Thyroid gland (tissue), 4 donors: ENCODE results near the gene HHATL. TPM values are rescaled to one million over a fixed set of nuclear protein-coding genes. Genes with fewer than 3 reads are reported as not detected.

Experiments used
- DNase-seq, 2 donors: peaks; one replicate each; pipeline ENCODE4 v3.0.0-alpha.2; 2019
- H3K27ac ChIP-seq, 3 donors: fragments of 200-600 bp; sonication (generic); 1 replicate in 2 of 3; 2 replicates in 1 of 3; pipeline ENCODE4 v1.5.1; 2016 to 2019; ENCODE audit warnings: mild to moderate bottlenecking in 1 of 3, moderate library complexity in 1 of 3
- H3K27me3 ChIP-seq: fragments of 200-600 bp; sonication (generic); one replicate; pipeline ENCODE4 v1.5.1; 2019
- H3K36me3 ChIP-seq, 2 donors: fragments of 200-600 bp; sonication (generic); one replicate each; pipeline ENCODE4 v1.5.1; 2016 to 2019
- H3K4me1 ChIP-seq, 2 donors: fragments of 200-600 bp; sonication (generic); one replicate each; pipeline ENCODE4 v1.5.1; 2017 to 2019
- H3K4me3 ChIP-seq, 3 donors: fragments of 200-600 bp; sonication (generic); replicated peaks in 1 of 3; 1 replicate in 2 of 3; 2 replicates in 1 of 3; pipeline ENCODE4 v1.5.1; 2016; ENCODE audit warnings: mild to moderate bottlenecking in 1 of 3
- H3K9me3 ChIP-seq: fragments of 200-600 bp; sonication (generic); one replicate; pipeline ENCODE4 v1.5.1; 2017
- CTCF ChIP-seq, 6 experiments: fragments of 200-600 bp in 3 of 6; fragments of 450-650 bp in 3 of 6; sonication (generic) in 3 of 6; IDR thresholded peaks; one replicate each; pipeline ENCODE4 v1.5.1; 2016 to 2019; ENCODE audit warnings: antibody characterized with exemption in 6 of 6, mild to moderate bottlenecking in 2 of 6, inconsistent platforms in 1 of 6, moderate library complexity in 1 of 6
- POLR2A ChIP-seq, 2 donors: fragments of 450-650 bp; IDR thresholded peaks; one replicate each; pipeline ENCODE4 v1.6.1; 2017; ENCODE audit warnings: antibody characterized with exemption in 2 of 2, mild to moderate bottlenecking in 2 of 2, moderate library complexity in 1 of 2
- WGBS, 2 donors: methylation state at CpG; one replicate each; pipeline ENCODE4 v1.1.5; 2017; 5-methylcytosine and 5-hydroxymethylcytosine counted together
- intact Hi-C: fragments of 100-400 bp; cut with DNase I; formaldehyde crosslinking; loops from one replicate; pipeline ENCODE4 v1.15.1; 2023
- total RNA-seq, 4 donors: library from RNA; depleted of rRNA; stranded (reverse); fragments of >200 nt; gene quantifications; one replicate each; pipeline ENCODE4 v1.2.3, GENCODE V29; 2016

Gene HHATL
- total RNA-seq, 4 donors from 2014 or later = 15.7 to 64.1 (median 32.4) TPM

DNA sequence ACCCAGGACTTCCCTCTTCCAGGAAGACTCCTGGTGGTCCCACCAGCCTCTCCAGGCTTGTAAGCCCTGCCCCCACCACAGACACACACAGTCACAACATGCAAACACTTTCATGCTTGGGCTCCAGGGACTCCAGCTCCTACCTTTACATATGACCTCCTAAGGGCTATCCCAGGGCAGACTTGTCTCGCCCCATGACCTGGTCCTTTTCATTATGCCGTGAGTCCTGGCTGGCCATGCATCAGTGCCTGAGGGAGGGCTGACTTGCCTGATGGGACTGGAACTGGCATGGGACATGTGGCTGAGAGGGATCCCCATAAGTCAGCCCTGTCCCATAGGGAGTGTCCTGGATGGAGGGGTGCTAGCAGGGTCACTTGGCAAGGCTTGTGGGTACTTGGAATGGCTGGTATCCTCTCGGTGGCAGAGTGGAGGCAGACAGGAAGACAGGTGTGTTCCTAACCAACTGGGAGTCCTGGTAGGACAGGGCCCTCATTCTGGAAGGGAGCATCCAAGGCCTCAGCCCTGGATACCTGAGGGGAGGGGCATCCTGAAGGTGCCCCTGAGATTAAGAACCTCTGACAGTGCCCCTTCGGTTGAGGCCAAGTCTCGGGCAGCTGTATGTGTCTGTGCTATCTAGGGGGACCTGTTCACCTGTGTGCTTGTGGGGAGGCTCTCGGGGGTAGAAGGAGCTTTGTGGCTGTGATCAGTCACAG is 540 bp upstream of the HHATL start:
- no peak for TF ChIP-seq CTCF (IDR thresholded peaks at IDR 0.05)
- TF ChIP-seq POLR2A (IDR thresholded peaks at IDR 0.05) = no peak
- WGBS, 2 donors = 72% methylated on average over 3 to 5 of the region's 6 CpGs
- peak overlapping the region in 1 of 3 donors; percentile 1 for H3K4me3 ChIP-seq
- peaks cover 14 to 27% of the 10 kb centered on the region in 2 donors for H3K4me1 ChIP-seq
- no peaks in the 10 kb centered on the region for H3K9me3 ChIP-seq
- peak overlapping the region in 1 of 3 donors; percentile 39 for H3K27ac ChIP-seq
- no peaks in the 10 kb centered on the region for H3K27me3 ChIP-seq
- H3K36me3 ChIP-seq = no peaks in the 10 kb centered on the region
- peak in 1 of 2 donors; percentile 24 for DNase-seq
- intact Hi-C loops = no loop called here

DNA sequence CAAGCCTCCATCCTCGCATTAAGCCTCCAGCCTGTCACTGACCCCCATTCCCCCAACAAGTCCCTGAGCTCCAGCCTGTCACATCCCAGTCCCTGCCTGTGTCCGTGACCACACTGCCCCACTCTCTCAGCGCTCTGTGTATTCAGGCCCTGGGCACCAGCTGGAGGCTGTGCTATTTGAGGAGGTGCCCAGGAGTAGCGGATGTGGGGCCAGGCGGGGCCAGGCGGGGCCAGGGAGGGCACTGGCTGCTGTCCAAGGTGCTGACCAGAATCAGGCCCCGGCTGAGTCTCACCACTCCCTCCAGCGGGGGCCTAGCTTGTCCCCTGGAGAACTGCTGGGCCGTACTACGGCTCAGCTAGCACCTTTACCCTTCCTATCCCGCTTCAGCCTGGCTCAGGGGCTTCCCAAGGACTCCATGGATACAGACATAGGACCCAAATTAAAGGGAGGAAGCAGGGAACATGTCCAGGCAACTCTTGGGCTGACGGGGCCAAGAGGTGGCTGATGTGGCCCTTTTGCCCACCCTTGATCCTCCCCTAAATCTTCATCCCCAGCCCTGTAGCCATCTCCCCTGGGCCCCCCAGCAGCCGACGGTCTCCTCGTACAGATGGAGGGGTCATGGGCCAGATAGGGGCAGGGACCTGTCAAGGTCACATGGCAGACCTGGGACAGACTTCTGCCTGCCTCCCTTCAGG is 1.1 kb downstream of the HHATL start:
- peak overlapping the region in 2 of 3 donors; percentile 17 to 60 for H3K27ac ChIP-seq
- no peaks in the 10 kb centered on the region for H3K9me3 ChIP-seq
- no peaks in the 10 kb centered on the region for H3K36me3 ChIP-seq
- no peaks in the 10 kb centered on the region for H3K27me3 ChIP-seq
- WGBS, 2 donors = 38 to 40% methylated on average over 12 to 13 of the region's 15 CpGs
- peak; percentile 90 to 91 for DNase-seq
- H3K4me3 ChIP-seq = no peak overlapping the region
- intact Hi-C loops = no loop called here
- peaks cover 14 to 27% of the 10 kb centered on the region in 2 donors for H3K4me1 ChIP-seq
- TF ChIP-seq CTCF (IDR thresholded peaks at IDR 0.05) = no peak
- no peak for TF ChIP-seq POLR2A (IDR thresholded peaks at IDR 0.05)

DNA sequence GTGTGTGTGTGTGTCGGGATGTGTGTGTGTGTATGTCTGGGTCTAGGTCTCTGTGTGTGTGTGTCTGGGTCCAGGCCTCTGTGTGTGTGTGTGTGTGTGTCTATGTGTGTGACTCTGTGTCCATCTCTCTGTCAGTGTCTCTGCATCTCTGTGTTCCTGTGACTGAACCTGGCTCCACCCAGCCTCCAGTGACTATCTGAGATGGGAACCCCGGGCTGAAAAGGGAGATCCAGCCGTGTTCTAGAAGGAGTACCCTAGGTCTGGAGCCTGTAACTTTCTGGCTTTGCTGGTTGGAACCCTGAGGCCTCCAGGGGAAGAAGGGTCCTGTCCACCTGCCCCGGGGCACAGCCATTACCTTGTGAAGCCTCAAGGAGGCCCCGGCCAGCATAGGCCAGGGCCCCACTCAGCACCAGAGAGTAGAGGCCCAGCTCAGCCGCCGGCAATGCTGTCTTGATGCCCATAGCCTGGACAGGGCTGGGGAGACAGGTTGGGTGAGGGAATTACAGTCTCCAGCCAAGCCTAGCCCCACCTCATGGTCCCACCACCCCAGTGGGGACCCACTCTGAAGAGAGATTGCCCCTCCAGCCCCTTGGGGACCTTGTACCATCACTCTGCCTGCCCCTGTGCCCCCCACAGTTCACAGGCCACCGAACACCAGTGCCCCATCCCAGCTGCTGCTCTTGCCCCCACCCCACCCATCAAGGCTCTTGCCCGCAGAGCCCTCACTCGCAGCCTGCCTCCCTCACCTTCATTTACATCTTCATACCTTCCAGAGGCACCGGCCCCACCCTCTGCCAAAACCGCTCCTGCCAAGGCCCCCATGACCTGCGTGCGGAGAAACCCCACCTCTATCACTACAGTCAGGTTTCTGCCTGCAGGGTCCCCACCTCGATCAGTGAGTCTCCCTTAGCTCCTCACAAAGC is 2.0 kb downstream of the HHATL start:
- Histone ChIP-seq H3K4me1 (peaks cover 14 to 27% of the 10 kb centered on the region in 2 donors), H3K36me3 (no peaks in the 10 kb centered on the region), H3K27ac (no peak overlapping the region), H3K4me3 (no peak overlapping the region), H3K27me3 (no peaks in the 10 kb centered on the region), H3K9me3 (no peaks in the 10 kb centered on the region)
- TF ChIP-seq CTCF (IDR thresholded peaks at IDR 0.05) (no peak), POLR2A (IDR thresholded peaks at IDR 0.05) (no peak)
- no peak for DNase-seq
- 75 to 82% methylated on average over 10 to 12 of the region's 15 CpGs for WGBS, 2 donors
- intact Hi-C loops = no loop called here

- Histone ChIP-seq H3K9me3 (no peaks in the 10 kb centered on the region), H3K27ac (no peak overlapping the region), H3K4me1 (peaks cover 14 to 27% of the 10 kb centered on the region in 2 donors), H3K4me3 (no peak overlapping the region), H3K27me3 (no peaks in the 10 kb centered on the region), H3K36me3 (no peaks in the 10 kb centered on the region)
- no peak for TF ChIP-seq CTCF (IDR thresholded peaks at IDR 0.05)
- no peak for TF ChIP-seq POLR2A (IDR thresholded peaks at IDR 0.05)
- WGBS, 2 donors = 72 to 84% methylated on average over 10 of the region's 10 CpGs
- DNase-seq = no peak
- intact Hi-C loops = no loop called here
Observed at GRCh38 chr3:42699511-42699971, 3.1 kb downstream of the HHATL start.
